Stimulated activated CD4-positive, alpha-beta T cell treated with anti-CD3 and anti-CD28 coated beads, Interleukin-4, amount 100 ng/mL, for 24 hours (primary cell): Measurements from ENCODE around the gene KISS1R.
A peak's percentile ranks its signal among the peaks of the same experiment; 100 is the strongest.
"Not testable (repeated sequence)": the region's sequence is repeated elsewhere in the genome, so short reads cannot be mapped to it uniquely, and the experiment has no call there.

Experiments
- DNase-seq: peaks from one replicate; pipeline ENCODE4 v3.0.0-alpha.2; 2020

Gene KISS1R

GRCh38 chr19:882871-883497, 34.1 kb upstream of the KISS1R start:
- DNase-seq: no peak

- DNase-seq: no peak
Observed at GRCh38 chr19:883661-884211, 33.4 kb upstream of the KISS1R start.

- no peak for DNase-seq
Observed at GRCh38 chr19:884420-885211, 32.5 kb upstream of the KISS1R start.

- DNase-seq: no peak
Observed at GRCh38 chr19:885536-886224, 31.5 kb upstream of the KISS1R start.

GRCh38 chr19:887072-887471, 30.1 kb upstream of the KISS1R start:
- no peak for DNase-seq

GRCh38 chr19:887599-887998, 29.5 kb upstream of the KISS1R start:
- no peak for DNase-seq

GRCh38 chr19:888581-889385, 28.4 kb upstream of the KISS1R start:
- DNase-seq: peak; percentile 30

GRCh38 chr19:889662-890295, 27.4 kb upstream of the KISS1R start:
- no peak for DNase-seq

GRCh38 chr19:890831-891230, 26.3 kb upstream of the KISS1R start:
- DNase-seq: no peak

- not testable (repeated sequence) for DNase-seq
Observed at GRCh38 chr19:891421-892200, 25.5 kb upstream of the KISS1R start.

GRCh38 chr19:892243-892893, 24.8 kb upstream of the KISS1R start:
- no peak for DNase-seq

- DNase-seq: peak; percentile 89
Observed at GRCh38 chr19:892894-893689, 24.0 kb upstream of the KISS1R start, which contains the start of the genes MED16 and RNU6-9. Gene MED16, minus strand, starts transcription at chr19:893187. Its CDS starts 2,056 bp downstream, at chr19:891131. Gene RNU6-9, plus strand, starts transcription at chr19:893484.

GRCh38 chr19:896434-896833, 20.7 kb upstream of the KISS1R start:
- no peak for DNase-seq

- DNase-seq: no peak
Observed at GRCh38 chr19:896999-897398, 20.1 kb upstream of the KISS1R start.

- DNase-seq: no peak
Observed at GRCh38 chr19:897442-898039, 19.6 kb upstream of the KISS1R start.

- no peak for DNase-seq
Observed at GRCh38 chr19:898663-899062, 18.5 kb upstream of the KISS1R start.

- no peak for DNase-seq
Observed at GRCh38 chr19:899336-900042, 17.6 kb upstream of the KISS1R start.

GRCh38 chr19:900043-900301, 17.2 kb upstream of the KISS1R start:
- DNase-seq: no peak
